GM23338 (cell line): Measurements from ENCODE around the gene PKM. TPM values are rescaled to one million over a fixed set of nuclear protein-coding genes. Genes with fewer than 3 reads are reported as not detected.

Experiments
- ATAC-seq: fragments of 200-7000 bp; cut with Tn5 transposase; 3 replicates; pipeline ENCODE4 v1.9.1; 2020
- DNase-seq: peaks from one replicate; pipeline ENCODE4 v3.0.0-alpha.2; 2015; ENCODE audit warnings: low spot score
- H2AFZ ChIP-seq: fragments of 200-600 bp; sonication (generic); 2 replicates; pipeline ENCODE4 v1.8.0; 2016; ENCODE audit warnings: antibody characterized with exemption, mild to moderate bottlenecking, moderate library complexity
- H3F3A ChIP-seq: fragments of 200-600 bp; sonication (generic); replicated peaks from 2 replicates; pipeline ENCODE4 v1.8.0; 2017; ENCODE audit warnings: antibody characterized with exemption, mixed run types, low read depth
- H3K27ac ChIP-seq: fragments of 200-600 bp; sonication (generic); 2 replicates; pipeline ENCODE4 v1.6.1; 2016; ENCODE audit warnings: low read depth
- H3K27me3 ChIP-seq: fragments of 200-600 bp; sonication (generic); 2 replicates; pipeline ENCODE4 v1.8.0; 2016; ENCODE audit warnings: mild to moderate bottlenecking, mixed run types, moderate library complexity; ENCODE audit not compliant: insufficient read depth
- H3K36me3 ChIP-seq: fragments of 200-600 bp; sonication (generic); 2 replicates; pipeline ENCODE4 v1.8.0; 2016; ENCODE audit warnings: mild to moderate bottlenecking; ENCODE audit not compliant: insufficient read depth
- H3K4me1 ChIP-seq: fragments of 200-600 bp; sonication (generic); 2 replicates; pipeline ENCODE4 v1.8.0; 2016; ENCODE audit warnings: mild to moderate bottlenecking, moderate library complexity; ENCODE audit not compliant: insufficient read depth
- H3K4me2 ChIP-seq: fragments of 200-600 bp; sonication (generic); 2 replicates; pipeline ENCODE4 v1.7.1; 2017; ENCODE audit warnings: mixed run types
- H3K4me3 ChIP-seq: fragments of 200-600 bp; sonication (generic); 2 replicates; pipeline ENCODE4 v1.6.1; 2016; ENCODE audit warnings: mixed run types
- H3K79me2 ChIP-seq: fragments of 200-600 bp; sonication (generic); replicated peaks from 2 replicates; pipeline ENCODE4 v1.8.0; 2017; ENCODE audit warnings: mild to moderate bottlenecking; ENCODE audit not compliant: insufficient read depth
- H3K9me2 ChIP-seq: fragments of 200-600 bp; sonication (generic); 2 replicates; pipeline ENCODE4 v1.8.0; 2017; ENCODE audit not compliant: insufficient read depth
- H4K20me1 ChIP-seq: fragments of 200-600 bp; sonication (generic); replicated peaks from 2 replicates; pipeline ENCODE4 v1.8.0; 2017; ENCODE audit warnings: mild to moderate bottlenecking; ENCODE audit not compliant: insufficient read depth
- H3K27ac Mint-ChIP-seq: 2 replicates; pipeline ENCODE4 v1.8.0; 2020; ENCODE audit warnings: inconsistent platforms, mild to moderate bottlenecking, moderate library complexity, mixed read lengths
- H3K27me3 Mint-ChIP-seq: 3 replicates; pipeline ENCODE4 v1.8.0; 2022; ENCODE audit warnings: low read depth, mild to moderate bottlenecking, moderate library complexity, mixed read lengths, inconsistent platforms; ENCODE audit not compliant: insufficient read depth, poor library complexity
- H3K36me3 Mint-ChIP-seq: 3 replicates; pipeline ENCODE4 v1.8.0; 2021; ENCODE audit warnings: low read depth, mild to moderate bottlenecking, inconsistent platforms, moderate library complexity, mixed read lengths
- H3K4me1 Mint-ChIP-seq: 3 replicates; pipeline ENCODE4 v1.8.0; 2020; ENCODE audit warnings: mild to moderate bottlenecking, inconsistent platforms, mixed read lengths
- H3K4me3 Mint-ChIP-seq: 3 replicates; pipeline ENCODE4 v1.8.0; 2021; ENCODE audit warnings: moderate library complexity, mild to moderate bottlenecking, inconsistent platforms, mixed read lengths
- H3K9me3 Mint-ChIP-seq: 3 replicates; pipeline ENCODE4 v1.8.0; 2020; ENCODE audit warnings: moderate library complexity, mild to moderate bottlenecking, inconsistent platforms, mixed read lengths
- ETS1 ChIP-seq: IDR thresholded peaks from 2 replicates; pipeline ENCODE4 v1.6.1; 2016; ENCODE audit warnings: antibody characterized with exemption
- EZH2 ChIP-seq: fragments of 200-600 bp; sonication (generic); IDR thresholded peaks from one replicate; pipeline ENCODE4 v1.8.0; 2017; ENCODE audit warnings: antibody characterized with exemption, mild to moderate bottlenecking, low read depth; ENCODE audit not compliant: unreplicated experiment
- EZH2phosphoT487 ChIP-seq: fragments of 200-600 bp; sonication (generic); IDR thresholded peaks from one replicate; pipeline ENCODE4 v1.8.1; 2018; ENCODE audit warnings: antibody characterized with exemption; ENCODE audit not compliant: unreplicated experiment
- JUNB ChIP-seq: IDR thresholded peaks from one replicate; pipeline ENCODE4 v1.6.1; 2016; ENCODE audit warnings: antibody characterized with exemption; ENCODE audit not compliant: unreplicated experiment
- NANOG ChIP-seq: IDR thresholded peaks from 2 replicates; pipeline ENCODE4 v1.6.1; 2016; ENCODE audit warnings: antibody characterized with exemption, borderline replicate concordance
- POLR2AphosphoS5 ChIP-seq: IDR thresholded peaks from 2 replicates; pipeline ENCODE4 v1.6.1; 2016; ENCODE audit warnings: antibody characterized with exemption, low read depth
- STAT1 ChIP-seq: IDR thresholded peaks from one replicate; pipeline ENCODE4 v1.6.1; 2016; ENCODE audit warnings: antibody characterized with exemption; ENCODE audit not compliant: unreplicated experiment
- ZNF114 ChIP-seq: fragments of 250-450 bp; sonication (Bioruptor Pico); IDR thresholded peaks from 2 replicates; pipeline ENCODE4 v1.5.0; 2020; ENCODE audit warnings: mild to moderate bottlenecking, moderate library complexity
- ZNF331 ChIP-seq: fragments of 250-450 bp; sonication (Bioruptor Pico); IDR thresholded peaks from 2 replicates; pipeline ENCODE4 v1.5.0; 2020; ENCODE audit warnings: low read depth, mild to moderate bottlenecking, moderate library complexity
- polyA plus RNA-seq: library from polyadenylated mRNA; unstranded; fragments of >200 nt; fragmentation: Nextera tagmentation; extraction: Ambion mirVana; gene quantifications from 2 replicates; pipeline ENCODE4 v1.2.1, GENCODE V29; 2016
- total RNA-seq: library from RNA; depleted of rRNA; stranded (reverse); fragments of >200 nt; shearing (Covaris generic); gene quantifications from 2 replicates; pipeline ENCODE4 v1.2.3, GENCODE V29; 2014
- TF ChIP-seq, protein P1 (sequence below): IDR thresholded peaks from one replicate; pipeline ENCODE4 v1.6.1; 2018; ENCODE audit warnings: antibody characterized with exemption; ENCODE audit not compliant: unreplicated experiment
- TF ChIP-seq, protein P2 (sequence below): fragments of 250-450 bp; sonication (Bioruptor Pico); IDR thresholded peaks from 2 replicates; pipeline ENCODE4 v1.5.0; 2020; ENCODE audit warnings: mild to moderate bottlenecking, moderate library complexity

Gene PKM
- total and polyA plus RNA-seq, 2 experiments from 2014 or later = 432 to 1,137 TPM

- TF ChIP-seq ETS1 (no peak), EZH2 (no peak), JUNB (no peak), STAT1 (no peak), NANOG (no peak), EZH2phosphoT487 (no peak), ZNF114 (CRISPR knock-in tag) (no peak), POLR2AphosphoS5 (no peak)
These were observed 6.3 kb upstream of the PKM start (continued) for GRCh38 chr15:72237029-72237852.

DNA sequence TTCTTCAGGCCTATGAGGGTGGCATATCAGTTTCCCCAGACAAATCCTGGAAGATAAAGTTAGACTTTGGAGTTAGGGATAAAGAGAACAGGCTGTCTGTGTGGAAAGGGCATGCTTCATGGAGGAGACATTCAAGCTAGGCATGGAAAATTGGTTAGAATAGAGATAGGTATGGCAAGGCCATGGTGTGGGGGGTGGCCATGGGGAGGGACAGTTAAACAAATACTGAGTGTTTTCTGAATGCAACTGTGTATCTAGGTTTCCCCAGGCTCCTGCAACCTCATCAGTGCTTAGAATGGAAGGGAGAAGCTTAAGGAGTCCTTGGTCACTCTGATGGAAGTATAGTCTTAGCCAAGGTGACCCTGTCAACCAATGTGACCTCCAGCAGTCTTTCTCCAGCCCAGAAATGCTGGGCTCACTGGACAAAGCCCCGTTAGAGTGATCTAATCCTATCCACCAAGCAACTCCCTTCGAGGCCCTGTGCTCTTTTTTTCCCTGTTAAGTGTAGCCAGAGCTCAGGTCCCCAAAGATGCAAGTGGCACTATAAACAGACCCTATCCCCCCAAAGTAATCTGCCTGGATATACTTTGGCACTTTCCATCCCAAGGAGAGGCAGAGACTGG, 5.5 kb upstream of the PKM start:
- no peaks in the 10 kb centered on the region for H3F3A ChIP-seq
- Mint-ChIP-seq H3K9me3 (no peaks in the 10 kb centered on the region), H3K27me3 (peaks cover 64% of the 10 kb centered on the region), H3K4me1 (peaks cover 26% of the 10 kb centered on the region), H3K27ac (no peak overlapping the region), H3K36me3 (peaks cover 18% of the 10 kb centered on the region), H3K4me3 (no peak overlapping the region)
- H3K4me3 ChIP-seq = no peak overlapping the region
- DNase-seq (no peak), ATAC-seq (no peak)
- no peaks in the 10 kb centered on the region for H3K9me2 ChIP-seq
- no peaks in the 10 kb centered on the region for H3K79me2 ChIP-seq
- H3K27me3 ChIP-seq = no peaks in the 10 kb centered on the region
- H3K4me2 ChIP-seq = peak overlapping the region; percentile 8
- H3K4me1 ChIP-seq = peaks cover 18% of the 10 kb centered on the region
- H3K27ac ChIP-seq = no peak overlapping the region
- no peaks in the 10 kb centered on the region for H3K36me3 ChIP-seq
- no peaks in the 10 kb centered on the region; the same call in 1 of the 2 replicates for H4K20me1 ChIP-seq
- H2AFZ ChIP-seq = no peak overlapping the region
- TF ChIP-seq JUNB = no peak
- TF ChIP-seq ETS1 = no peak
- TF ChIP-seq, protein P1, sequence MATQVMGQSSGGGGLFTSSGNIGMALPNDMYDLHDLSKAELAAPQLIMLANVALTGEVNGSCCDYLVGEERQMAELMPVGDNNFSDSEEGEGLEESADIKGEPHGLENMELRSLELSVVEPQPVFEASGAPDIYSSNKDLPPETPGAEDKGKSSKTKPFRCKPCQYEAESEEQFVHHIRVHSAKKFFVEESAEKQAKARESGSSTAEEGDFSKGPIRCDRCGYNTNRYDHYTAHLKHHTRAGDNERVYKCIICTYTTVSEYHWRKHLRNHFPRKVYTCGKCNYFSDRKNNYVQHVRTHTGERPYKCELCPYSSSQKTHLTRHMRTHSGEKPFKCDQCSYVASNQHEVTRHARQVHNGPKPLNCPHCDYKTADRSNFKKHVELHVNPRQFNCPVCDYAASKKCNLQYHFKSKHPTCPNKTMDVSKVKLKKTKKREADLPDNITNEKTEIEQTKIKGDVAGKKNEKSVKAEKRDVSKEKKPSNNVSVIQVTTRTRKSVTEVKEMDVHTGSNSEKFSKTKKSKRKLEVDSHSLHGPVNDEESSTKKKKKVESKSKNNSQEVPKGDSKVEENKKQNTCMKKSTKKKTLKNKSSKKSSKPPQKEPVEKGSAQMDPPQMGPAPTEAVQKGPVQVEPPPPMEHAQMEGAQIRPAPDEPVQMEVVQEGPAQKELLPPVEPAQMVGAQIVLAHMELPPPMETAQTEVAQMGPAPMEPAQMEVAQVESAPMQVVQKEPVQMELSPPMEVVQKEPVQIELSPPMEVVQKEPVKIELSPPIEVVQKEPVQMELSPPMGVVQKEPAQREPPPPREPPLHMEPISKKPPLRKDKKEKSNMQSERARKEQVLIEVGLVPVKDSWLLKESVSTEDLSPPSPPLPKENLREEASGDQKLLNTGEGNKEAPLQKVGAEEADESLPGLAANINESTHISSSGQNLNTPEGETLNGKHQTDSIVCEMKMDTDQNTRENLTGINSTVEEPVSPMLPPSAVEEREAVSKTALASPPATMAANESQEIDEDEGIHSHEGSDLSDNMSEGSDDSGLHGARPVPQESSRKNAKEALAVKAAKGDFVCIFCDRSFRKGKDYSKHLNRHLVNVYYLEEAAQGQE = no peak
- TF ChIP-seq EZH2phosphoT487 = no peak
- TF ChIP-seq, protein P2, sequence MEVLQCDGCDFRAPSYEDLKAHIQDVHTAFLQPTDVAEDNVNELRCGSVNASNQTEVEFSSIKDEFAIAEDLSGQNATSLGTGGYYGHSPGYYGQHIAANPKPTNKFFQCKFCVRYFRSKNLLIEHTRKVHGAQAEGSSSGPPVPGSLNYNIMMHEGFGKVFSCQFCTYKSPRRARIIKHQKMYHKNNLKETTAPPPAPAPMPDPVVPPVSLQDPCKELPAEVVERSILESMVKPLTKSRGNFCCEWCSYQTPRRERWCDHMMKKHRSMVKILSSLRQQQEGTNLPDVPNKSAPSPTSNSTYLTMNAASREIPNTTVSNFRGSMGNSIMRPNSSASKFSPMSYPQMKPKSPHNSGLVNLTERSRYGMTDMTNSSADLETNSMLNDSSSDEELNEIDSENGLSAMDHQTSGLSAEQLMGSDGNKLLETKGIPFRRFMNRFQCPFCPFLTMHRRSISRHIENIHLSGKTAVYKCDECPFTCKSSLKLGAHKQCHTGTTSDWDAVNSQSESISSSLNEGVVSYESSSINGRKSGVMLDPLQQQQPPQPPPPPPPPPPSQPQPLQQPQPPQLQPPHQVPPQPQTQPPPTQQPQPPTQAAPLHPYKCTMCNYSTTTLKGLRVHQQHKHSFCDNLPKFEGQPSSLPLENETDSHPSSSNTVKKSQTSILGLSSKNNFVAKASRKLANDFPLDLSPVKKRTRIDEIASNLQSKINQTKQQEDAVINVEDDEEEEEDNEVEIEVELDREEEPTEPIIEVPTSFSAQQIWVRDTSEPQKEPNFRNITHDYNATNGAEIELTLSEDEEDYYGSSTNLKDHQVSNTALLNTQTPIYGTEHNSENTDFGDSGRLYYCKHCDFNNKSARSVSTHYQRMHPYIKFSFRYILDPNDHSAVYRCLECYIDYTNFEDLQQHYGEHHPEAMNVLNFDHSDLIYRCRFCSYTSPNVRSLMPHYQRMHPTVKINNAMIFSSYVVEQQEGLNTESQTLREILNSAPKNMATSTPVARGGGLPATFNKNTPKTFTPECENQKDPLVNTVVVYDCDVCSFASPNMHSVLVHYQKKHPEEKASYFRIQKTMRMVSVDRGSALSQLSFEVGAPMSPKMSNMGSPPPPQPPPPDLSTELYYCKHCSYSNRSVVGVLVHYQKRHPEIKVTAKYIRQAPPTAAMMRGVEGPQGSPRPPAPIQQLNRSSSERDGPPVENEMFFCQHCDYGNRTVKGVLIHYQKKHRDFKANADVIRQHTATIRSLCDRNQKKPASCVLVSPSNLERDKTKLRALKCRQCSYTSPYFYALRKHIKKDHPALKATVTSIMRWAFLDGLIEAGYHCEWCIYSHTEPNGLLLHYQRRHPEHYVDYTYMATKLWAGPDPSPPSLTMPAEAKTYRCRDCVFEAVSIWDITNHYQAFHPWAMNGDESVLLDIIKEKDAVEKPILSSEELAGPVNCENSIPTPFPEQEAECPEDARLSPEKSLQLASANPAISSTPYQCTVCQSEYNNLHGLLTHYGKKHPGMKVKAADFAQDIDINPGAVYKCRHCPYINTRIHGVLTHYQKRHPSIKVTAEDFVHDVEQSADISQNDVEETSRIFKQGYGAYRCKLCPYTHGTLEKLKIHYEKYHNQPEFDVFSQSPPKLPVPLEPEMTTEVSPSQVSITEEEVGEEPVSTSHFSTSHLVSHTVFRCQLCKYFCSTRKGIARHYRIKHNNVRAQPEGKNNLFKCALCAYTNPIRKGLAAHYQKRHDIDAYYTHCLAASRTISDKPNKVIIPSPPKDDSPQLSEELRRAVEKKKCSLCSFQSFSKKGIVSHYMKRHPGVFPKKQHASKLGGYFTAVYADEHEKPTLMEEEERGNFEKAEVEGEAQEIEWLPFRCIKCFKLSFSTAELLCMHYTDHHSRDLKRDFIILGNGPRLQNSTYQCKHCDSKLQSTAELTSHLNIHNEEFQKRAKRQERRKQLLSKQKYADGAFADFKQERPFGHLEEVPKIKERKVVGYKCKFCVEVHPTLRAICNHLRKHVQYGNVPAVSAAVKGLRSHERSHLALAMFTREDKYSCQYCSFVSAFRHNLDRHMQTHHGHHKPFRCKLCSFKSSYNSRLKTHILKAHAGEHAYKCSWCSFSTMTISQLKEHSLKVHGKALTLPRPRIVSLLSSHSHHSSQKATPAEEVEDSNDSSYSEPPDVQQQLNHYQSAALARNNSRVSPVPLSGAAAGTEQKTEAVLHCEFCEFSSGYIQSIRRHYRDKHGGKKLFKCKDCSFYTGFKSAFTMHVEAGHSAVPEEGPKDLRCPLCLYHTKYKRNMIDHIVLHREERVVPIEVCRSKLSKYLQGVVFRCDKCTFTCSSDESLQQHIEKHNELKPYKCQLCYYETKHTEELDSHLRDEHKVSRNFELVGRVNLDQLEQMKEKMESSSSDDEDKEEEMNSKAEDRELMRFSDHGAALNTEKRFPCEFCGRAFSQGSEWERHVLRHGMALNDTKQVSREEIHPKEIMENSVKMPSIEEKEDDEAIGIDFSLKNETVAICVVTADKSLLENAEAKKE (CRISPR knock-in tag) = no peak
- TF ChIP-seq POLR2AphosphoS5 = no peak
- TF ChIP-seq ZNF331 (CRISPR knock-in tag) = no peak
